ENCODE data around the gene CHST13. TPM values are rescaled to one million over a fixed set of nuclear protein-coding genes. Genes with fewer than 3 reads are reported as not detected.

The CHST13 gene
- total and polyA plus RNA-seq, 2 donors (not counting 3 experiments of a cell fraction or from before 2014, with no cell fraction given), result 0.04 TPM; not detected in 1

- POLR2A ChIA-PET, result no interaction called here
- no peak for DNase-seq (ENCODE audit: low read depth, low spot score)
These were observed 35.8 kb upstream of the CHST13 start for GRCh38 chr3:126488185-126488584.

DNA sequence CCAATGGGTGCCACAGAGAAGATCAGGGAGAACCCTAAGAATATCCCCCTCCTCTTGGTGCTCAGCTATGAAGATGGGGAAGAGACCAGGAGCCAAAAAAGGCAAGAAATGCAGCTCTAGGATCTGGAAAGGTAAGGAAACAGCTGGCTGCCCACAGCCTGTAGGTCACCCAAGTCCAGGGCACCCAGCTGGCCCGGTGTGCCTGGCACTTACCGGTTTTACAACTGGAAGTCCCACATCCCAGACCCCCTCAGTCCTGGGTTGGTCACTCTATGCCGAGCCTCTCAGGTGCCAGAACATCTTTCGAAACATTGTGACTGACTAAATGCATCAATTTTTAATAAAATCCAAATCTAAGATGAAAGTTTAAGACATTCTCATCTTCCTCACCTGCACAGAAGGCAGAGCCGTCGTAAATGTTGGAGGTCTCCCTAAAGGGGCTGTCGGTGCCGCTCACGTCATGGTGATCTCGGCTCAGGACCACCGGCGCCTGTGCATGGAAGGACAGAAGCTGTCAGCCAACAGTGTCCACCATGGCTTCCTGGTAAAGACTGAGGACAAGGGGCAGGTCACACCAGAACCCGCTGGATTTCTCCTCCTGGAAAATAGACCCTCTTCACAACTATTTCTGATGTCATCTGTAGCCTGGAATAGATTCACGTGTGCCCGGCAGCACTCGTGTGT lies 34.9 kb upstream of the CHST13 start:
- BruUV-seq (replicated peaks), result no TSS peak
- no peaks in the 10 kb centered on the region for H4K20me1 ChIP-seq (replicated peaks; ENCODE audit: control insufficient read depth, extremely low read depth, insufficient read depth, low read length)
- no peak overlapping the region for H3K27ac ChIP-seq (ENCODE audit: insufficient read depth, low read depth, low read length)
- H3K9me1 ChIP-seq (replicated peaks; ENCODE audit: control insufficient read depth, extremely low read depth, insufficient read depth, low read length), result no peaks in the 10 kb centered on the region
- H3K79me2 ChIP-seq (ENCODE audit: control insufficient read depth, insufficient read depth, low read length), result no peaks in the 10 kb centered on the region
- no peak overlapping the region for H2AFZ ChIP-seq (ENCODE audit: low read depth, low read length)
- FAIRE-seq, result no peak
- dilution Hi-C loops (cut with MboI; ENCODE audit: extremely low pct_ligation_motif_present, low sequenced_read_pairs) (no loop called here), intact Hi-C loops (cut with micrococcal nuclease) (no loop called here)
- peaks cover 0 to 1% of the 10 kb centered on the region in 2 experiments for H3K27me3 ChIP-seq (ENCODE audit: control insufficient read depth in 2 of 2, insufficient read depth in 2 of 2, low read length in 2 of 2)
- TF ChIP-seq MAX (IDR thresholded peaks at IDR 0.05; ENCODE audit: insufficient read depth, insufficient read length) (no peak), MYC (IDR thresholded peaks at IDR 0.05; ENCODE audit: low read depth, low read length) (no peak)
- no peak overlapping the region for H3K4me2 ChIP-seq (ENCODE audit: insufficient read depth, low read length)
- no peaks in the 10 kb centered on the region for H3K9me3 ChIP-seq (replicated peaks; ENCODE audit: control insufficient read depth, insufficient read depth, low read length)
- ChIA-PET CTCF (interaction anchor here (0.9 to 2.2 kb wide), 2 partner anchors 8 to 21 kb away, joined by 3 to 5 read pairs; no protein-coding TSS in a partner anchor), POLR2A (no interaction called here)
- no peak overlapping the region for H3K4me3 ChIP-seq (replicated peaks in 1 of 3; ENCODE audit: insufficient read depth in 1 of 3, low read depth in 1 of 3, low read length in 3 of 3)
- no peak for DNase-seq (ENCODE audit: low read depth, low spot score)
- peaks cover 15% of the 10 kb centered on the region for H3K4me1 ChIP-seq (ENCODE audit: control insufficient read depth, extremely low read depth, insufficient read depth, low read length)
- no peaks in the 10 kb centered on the region for H3K36me3 ChIP-seq (ENCODE audit: control insufficient read depth in 2 of 2, extremely low read depth in 1 of 2, insufficient read depth in 2 of 2, low read length in 2 of 2)
- no peak overlapping the region for H3K9ac ChIP-seq (replicated peaks; ENCODE audit: extremely low read depth, insufficient read depth, low read length)

More at GRCh38 chr3:126488185-126488584, 35.8 kb upstream of the CHST13 start:
- no peak overlapping the region for H3K27ac ChIP-seq (ENCODE audit: insufficient read depth, low read depth, low read length)
- no peak for FAIRE-seq
- no TSS peak for BruUV-seq (replicated peaks)
- H3K9me3 ChIP-seq (replicated peaks; ENCODE audit: control insufficient read depth, insufficient read depth, low read length), result no peaks in the 10 kb centered on the region
- H3K4me3 ChIP-seq (replicated peaks in 1 of 3; ENCODE audit: insufficient read depth in 1 of 3, low read depth in 1 of 3, low read length in 3 of 3), result no peak overlapping the region
- peaks cover 0 to 1% of the 10 kb centered on the region in 2 experiments for H3K27me3 ChIP-seq (ENCODE audit: control insufficient read depth in 2 of 2, insufficient read depth in 2 of 2, low read length in 2 of 2)
- TF ChIP-seq POLR2AphosphoS5 (IDR thresholded peaks at IDR 0.05; ENCODE audit: insufficient read depth, low read depth, low read length) (no peak), POLR2A (IDR thresholded peaks at IDR 0.05; ENCODE audit: low read depth, low read length) (no peak), EZH2 (IDR thresholded peaks at IDR 0.05; ENCODE audit: borderline replicate concordance, low read depth, low read length, severe bottlenecking) (no peak), GATA2 (IDR thresholded peaks at IDR 0.05; ENCODE audit: insufficient read depth, insufficient read length, low read depth, low read length) (no peak)
- no peaks in the 10 kb centered on the region for H4K20me1 ChIP-seq (replicated peaks; ENCODE audit: control insufficient read depth, extremely low read depth, insufficient read depth, low read length)
- peaks cover 15% of the 10 kb centered on the region for H3K4me1 ChIP-seq (ENCODE audit: control insufficient read depth, extremely low read depth, insufficient read depth, low read length)
- H2AFZ ChIP-seq (ENCODE audit: low read depth, low read length), result no peak overlapping the region
- no peak overlapping the region for H3K9ac ChIP-seq (replicated peaks; ENCODE audit: extremely low read depth, insufficient read depth, low read length)
- no peaks in the 10 kb centered on the region for H3K36me3 ChIP-seq (ENCODE audit: control insufficient read depth in 2 of 2, extremely low read depth in 1 of 2, insufficient read depth in 2 of 2, low read length in 2 of 2)
- no peak overlapping the region for H3K4me2 ChIP-seq (ENCODE audit: insufficient read depth, low read length)
- intact Hi-C loops (cut with micrococcal nuclease) (no loop called here), dilution Hi-C loops (cut with MboI; ENCODE audit: extremely low pct_ligation_motif_present, low sequenced_read_pairs) (no loop called here)
- CTCF ChIA-PET, result interaction anchor here (1.4 to 2.2 kb wide), 2 partner anchors 8 to 49 kb away, joined by 3 to 5 read pairs; no protein-coding TSS in a partner anchor
- no peaks in the 10 kb centered on the region for H3K9me1 ChIP-seq (replicated peaks; ENCODE audit: control insufficient read depth, extremely low read depth, insufficient read depth, low read length)
- no peaks in the 10 kb centered on the region for H3K79me2 ChIP-seq (ENCODE audit: control insufficient read depth, insufficient read depth, low read length)

All from endothelial cell of umbilical vein (primary cell).